ENCODE data around the gene PRR20G. TPM values are rescaled to one million over a fixed set of nuclear protein-coding genes. Genes with fewer than 3 reads are reported as not detected.

Gene PRR20G
- total RNA-seq, 2 donors from 2014 or later: not detected

- Histone ChIP-seq H3K4me3 (no peak overlapping the region), H3K4me1 (no peaks in the 10 kb centered on the region), H3K9ac (ENCODE audit: low read depth in 2 of 2, low read length in 2 of 2) (no peak overlapping the region), H3K9me3 (no peaks in the 10 kb centered on the region), H3K36me3 (no peaks in the 10 kb centered on the region), H3K27me3 (no peaks in the 10 kb centered on the region), H3K27ac (no peak overlapping the region)
- DNase-seq: no peak
- no peak for TF ChIP-seq CTCF (IDR thresholded peaks at IDR 0.05)
- intact Hi-C loops (cut with DNase I): no loop called here
Observed at GRCh38 chr3:127234778-127235177, 53.1 kb downstream of the PRR20G start.

Other genes with a start within 250 kb of the PRR20G start
- gene PRR23E, start 94.9 kb downstream of the PRR20G start, total RNA-seq: not detected

All from colonic mucosa (tissue), 4 donors.